Activated CD4-positive, CD25-positive, alpha-beta regulatory T cell (primary cell): ENCODE results near the gene ARX.

Experiments used
- DNase-seq, 4 experiments: peaks; one replicate each; lab custom pipeline; 2025; lab: John Stamatoyannopoulos, UW

Gene ARX

DNA sequence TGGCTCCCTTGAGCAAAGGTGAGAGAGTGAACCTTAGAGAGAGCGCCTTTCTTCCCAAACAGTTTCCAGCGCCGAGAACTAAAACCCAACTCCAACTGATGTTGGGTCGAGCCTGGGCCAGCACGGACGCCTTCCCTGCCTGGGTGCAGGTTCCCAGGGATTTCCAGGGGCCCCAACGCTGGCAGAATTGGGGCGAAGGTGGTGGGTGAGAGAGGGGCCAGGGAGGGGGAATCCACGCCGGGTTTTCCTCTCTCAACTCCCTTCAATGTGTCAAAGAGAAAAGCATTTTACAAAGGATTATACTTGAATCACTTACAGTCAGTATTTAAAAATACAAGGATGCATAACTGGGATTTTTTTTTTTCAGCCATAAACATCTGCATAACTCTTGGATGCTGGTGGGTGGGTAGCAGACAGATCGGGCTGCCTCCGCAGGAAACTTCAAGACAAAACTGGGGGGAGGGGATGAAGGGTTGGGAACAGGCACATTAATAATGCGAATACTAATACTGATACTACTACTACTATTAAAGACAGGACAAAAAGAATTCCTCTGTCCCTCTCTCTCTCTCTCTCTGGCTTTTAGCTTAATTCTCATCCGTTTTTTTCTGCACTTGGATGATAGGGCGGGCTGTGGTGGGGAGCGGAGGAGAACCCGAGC is 1.3 kb upstream of the ARX start:
- DNase-seq: no peak

DNA sequence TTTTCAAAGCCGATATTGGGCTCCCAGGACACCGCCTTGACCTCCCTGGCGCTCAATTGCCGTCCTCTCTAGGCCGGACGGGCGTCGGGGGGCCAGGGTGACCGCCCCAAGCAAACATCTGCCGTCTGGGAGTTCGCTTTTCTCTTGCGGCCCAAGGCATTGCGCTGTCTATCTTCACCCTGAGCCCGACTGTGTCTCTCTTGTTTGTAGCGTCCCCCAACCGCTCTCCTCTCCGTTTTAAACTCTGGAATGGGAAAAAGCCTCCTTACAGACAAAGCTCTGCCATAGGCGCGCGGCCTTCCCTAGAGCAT is 551 bp upstream of the ARX start:
- DNase-seq: no peak

DNA sequence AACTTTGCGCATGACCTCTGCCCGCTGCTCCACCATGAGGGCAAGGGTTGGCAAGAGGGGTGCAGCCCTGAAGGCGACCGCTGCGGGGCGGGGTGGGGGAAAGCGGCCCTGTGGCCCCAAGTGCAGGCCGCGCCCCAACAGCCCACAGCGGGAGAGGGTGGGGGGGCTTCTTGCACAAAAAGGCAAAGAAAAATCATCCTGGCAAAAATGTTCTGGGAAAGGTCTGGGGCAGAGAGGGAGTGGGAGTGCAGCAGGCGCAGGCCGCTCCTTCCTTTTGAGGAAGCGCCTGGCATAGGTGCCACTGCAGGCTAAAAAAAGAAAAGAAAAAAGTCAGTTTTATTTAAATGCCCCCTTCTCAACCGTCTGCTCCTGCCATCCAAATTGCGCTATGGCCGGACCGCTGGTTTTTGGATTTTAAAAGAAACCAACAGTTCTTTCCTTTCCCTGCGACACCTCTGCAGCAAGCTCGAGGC is 1.4 kb downstream of the ARX start:
- no peak for DNase-seq

DNA sequence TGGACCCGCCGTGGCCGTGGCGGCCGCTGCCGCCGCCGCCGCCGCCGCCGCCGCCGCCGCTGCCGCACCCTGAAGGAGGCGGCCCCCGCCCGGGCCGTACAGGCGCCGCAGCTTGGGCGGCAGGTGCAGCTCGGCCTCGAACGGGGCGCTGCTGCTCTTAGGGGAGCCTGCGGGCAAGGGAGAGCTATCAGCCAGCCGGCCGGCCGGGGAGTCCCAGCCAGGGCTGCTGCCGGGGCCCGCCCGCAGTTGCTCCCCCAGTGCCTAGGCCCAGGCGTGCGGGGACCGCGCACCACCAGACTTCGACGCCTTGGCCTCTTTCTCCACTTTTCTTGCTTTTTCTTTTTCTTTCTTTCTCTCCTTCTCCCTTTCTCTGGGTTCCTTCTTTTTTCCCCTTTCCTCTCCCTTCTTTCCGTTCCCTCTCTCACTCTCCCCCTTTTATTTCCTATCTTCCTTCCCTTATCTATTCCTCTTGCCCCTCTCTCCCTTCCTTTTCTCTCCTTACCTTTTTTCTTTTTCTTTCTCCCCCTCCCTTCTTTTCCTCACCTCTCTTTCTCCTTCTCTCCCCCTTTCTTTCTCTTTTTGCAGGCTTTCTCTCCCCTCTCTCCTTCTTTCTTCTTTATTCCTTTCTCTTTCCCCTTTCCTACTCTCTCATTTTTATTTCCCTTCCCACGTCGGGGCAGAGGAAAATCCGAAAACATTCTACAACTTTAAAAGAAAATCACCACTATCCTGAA is 2.0 kb downstream of the ARX start:
- DNase-seq: no peak

DNA sequence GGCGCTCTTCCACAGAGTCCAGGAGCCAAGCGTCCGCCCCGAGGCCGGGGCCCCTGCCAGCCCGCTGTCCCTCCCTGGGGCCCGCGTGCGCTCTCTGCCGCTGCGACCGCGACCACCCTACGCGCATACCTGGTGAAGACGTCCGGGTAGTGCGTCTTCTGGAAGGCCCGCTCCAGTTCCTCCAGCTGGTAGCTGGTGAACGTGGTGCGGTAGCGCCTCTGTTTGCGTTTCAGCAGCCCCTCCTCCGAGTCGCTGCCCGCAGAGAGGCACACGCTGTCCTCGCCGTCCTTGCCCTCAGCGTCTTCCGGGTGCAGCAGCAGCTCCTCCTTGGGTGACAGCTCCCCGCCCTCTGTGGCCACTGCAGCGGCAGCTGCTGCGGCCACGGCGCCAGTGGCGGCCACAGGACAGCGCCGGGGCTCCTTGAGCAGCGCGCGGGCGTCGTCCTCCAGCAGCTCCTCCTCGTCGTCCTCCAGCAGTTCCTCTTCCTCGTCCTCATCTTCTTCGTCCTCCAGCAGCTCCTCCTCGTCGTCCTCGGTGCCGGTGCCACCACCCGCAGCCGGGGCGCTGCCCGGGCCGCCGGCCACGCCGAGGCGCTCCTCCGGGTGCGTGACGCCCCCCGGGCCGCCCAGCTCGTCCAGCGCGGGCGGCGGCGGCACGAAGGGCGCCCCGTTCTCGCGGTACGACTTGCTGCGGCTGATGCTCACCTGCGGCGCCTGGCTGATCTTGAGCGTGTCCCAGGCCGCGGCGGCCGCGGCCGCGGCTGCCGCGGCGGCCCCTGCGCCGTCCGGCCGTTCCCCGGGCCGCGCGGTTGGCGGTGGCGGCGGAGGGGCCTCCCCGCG is 2.8 kb downstream of the ARX start:
- no peak for DNase-seq

DNA sequence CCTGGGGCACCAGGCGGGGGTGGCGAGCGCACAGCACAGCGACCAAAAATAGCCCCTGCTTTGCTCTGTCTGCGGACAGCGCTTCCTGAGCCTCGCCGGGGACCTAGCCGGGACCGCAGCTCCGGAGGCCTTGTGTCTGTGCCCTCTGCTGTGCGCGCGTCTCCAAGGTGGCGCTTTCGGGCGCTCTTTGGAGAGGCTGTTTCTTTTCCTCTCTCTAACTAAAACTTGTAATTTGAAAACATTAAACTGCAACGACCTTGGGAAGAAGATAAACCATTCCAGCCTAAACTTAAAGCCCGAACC is 3.4 kb downstream of the ARX start:
- DNase-seq: no peak

DNA sequence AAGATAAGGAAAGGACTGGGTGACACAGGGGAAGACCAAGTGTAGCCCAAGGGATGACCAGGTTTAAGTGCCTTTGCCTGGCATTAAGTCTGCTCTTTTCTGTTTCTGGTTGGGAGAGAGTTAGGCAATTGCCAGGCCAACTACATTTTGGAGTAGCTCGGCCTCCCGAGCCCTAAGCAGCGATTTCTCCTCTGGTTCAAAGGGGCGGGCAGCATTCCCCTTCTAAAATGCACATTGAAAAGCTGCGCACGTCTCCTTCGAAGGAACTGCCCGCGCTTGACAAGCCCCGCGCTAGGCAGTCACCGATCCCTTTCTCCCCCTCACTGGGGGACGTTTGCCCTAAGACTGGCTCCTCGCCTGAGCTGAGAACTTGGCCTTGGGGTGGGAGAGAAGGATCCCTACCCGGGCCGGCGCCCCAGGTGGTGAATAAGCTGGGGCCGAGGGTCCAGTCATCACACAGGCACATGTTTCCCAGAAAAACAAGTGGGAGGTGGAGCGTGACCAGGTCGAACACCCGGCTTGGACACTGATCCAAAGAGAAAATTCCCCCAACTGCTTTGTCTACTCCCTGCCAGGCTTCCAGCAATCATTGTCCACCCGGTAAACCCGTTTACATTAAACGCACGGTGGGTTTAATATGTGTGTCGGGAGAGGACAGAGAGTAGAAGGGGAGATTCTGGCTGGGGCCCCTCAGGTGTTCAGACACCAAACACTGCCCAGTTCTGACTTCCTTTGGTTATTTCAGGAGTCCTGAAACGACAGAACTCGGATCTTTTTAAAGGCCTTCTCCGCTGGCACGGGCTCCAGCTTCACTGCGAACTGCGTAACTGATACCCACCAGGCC is 4.0 kb downstream of the ARX start:
- DNase-seq: no peak

DNA sequence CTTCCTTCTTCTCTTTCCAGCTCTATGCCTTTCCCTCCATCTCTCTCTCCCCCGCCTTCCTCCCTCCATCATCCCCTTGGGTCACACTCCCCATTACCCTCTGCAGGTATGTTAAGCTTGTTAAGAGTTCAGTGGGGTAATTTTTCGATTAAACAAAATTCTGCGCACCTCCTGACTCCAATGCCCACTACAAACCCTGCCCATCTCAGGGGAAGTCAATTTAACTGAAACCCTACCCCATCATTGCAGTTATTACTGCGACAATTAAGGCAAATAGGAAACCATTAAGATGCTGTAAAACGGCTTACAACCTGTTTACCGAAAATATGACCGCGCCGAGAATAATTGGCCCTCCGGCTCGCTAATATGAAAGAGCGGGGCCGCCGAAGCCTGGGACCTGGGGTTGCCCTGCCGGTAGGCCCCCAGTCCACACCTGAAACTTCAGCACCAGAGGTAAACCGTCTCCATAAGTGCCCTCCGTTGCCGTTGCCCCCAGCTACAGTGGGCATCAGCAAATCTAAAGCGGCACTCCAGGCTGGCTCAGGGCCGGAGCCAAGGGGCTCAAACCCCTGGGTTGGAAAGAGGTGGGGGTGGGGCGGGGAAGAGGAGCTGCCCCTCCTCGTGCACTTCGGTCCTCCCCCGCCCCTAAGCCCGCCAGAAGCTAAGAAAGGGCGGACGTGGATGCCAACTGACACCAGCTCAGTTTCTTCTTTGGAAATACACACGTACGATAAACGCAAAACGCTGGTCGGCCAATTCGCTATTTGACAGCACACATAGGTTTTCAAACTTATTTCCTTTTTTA is 4.8 kb downstream of the ARX start:
- DNase-seq: no peak

DNA sequence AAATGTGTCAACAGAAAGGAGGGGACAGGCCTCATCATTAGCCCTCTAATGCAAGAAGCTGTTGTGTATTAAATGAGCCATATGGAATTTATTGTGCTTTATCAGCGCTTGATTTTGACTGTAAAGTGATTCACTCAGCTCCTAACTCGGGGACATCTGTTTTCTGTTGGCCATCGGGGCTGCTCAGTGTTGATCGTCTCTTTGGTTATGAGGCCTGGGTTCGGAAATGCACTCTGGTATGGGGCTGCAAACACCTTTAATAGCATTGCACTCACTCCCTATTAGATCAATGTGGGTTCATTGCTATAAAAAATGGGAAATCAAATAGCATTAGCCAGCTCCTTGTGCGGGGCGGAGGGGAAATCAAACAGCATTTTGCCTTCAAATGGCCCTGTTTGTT is 6.4 kb downstream of the ARX start:
- DNase-seq: no peak

DNA sequence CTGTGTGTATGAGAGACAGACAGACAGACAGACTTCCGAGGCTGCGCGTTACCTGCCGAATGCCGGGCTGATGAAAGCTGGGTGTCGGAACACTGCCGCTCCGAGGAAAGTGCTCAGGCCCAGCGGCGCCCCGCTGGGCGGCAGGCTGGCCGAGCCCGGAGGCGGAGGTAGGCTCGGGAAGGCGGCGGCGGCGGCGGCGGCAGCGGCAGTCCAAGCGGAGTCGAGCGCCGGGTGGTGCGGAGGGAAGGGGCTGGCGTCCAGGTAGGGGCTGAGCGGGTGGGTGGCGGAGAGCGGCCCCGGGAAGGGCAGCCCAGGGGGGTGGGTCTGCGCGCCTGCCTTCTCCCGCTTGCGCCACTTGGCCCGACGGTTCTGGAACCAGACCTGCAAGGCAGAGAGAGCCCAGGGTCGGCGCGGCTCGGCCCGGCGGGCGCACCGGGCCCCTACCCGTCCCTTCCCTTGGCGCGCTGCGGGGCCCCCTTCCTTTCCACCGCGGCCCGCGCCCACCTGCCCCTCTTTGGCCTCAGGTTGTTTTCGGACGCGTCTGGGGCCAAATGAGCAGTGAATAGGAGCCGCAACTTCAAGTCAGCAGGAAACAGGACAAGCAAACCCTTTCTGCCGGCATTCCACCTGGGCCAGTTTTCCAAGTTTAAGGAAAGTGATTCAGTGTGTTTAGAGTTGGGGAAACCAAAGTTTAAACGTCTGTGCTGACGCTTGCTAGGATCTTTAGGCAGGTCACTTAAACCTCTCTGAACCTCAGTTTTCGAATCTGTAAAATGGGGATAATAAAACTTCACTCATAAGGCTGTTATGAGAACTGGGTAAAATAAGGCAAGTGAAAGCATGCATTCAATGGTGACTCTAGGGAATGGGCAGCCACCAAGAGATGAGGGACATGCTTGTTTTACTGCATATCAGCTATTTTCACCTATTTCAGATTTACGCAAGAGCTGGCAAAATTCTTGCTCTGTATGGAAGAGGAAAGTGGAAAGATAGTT is 8.4 kb downstream of the ARX start:
- no peak for DNase-seq

DNA sequence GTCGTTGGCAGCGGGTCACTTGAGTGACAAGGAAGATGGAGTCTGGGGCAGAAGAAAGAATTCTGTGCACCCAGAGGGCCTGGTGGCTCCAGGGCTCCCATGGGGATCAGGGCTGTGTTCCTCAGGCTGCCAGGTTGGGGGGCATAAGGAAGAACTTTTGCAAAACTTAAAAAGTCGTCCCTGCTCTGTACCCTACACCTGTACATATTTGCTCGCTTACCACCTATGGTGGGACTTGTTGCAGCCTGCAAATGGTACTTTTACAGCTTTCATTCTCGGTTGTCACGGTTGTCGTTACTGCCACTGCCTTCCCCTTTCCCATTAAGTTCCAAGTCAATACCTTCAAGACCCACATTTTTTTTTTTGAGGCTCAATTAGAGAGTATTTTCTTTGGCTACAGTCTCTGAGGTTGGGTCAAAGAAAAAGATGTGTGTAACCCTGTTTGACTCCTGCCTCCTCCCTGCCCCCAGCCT is 9.1 kb downstream of the ARX start:
- DNase-seq: no peak

DNA sequence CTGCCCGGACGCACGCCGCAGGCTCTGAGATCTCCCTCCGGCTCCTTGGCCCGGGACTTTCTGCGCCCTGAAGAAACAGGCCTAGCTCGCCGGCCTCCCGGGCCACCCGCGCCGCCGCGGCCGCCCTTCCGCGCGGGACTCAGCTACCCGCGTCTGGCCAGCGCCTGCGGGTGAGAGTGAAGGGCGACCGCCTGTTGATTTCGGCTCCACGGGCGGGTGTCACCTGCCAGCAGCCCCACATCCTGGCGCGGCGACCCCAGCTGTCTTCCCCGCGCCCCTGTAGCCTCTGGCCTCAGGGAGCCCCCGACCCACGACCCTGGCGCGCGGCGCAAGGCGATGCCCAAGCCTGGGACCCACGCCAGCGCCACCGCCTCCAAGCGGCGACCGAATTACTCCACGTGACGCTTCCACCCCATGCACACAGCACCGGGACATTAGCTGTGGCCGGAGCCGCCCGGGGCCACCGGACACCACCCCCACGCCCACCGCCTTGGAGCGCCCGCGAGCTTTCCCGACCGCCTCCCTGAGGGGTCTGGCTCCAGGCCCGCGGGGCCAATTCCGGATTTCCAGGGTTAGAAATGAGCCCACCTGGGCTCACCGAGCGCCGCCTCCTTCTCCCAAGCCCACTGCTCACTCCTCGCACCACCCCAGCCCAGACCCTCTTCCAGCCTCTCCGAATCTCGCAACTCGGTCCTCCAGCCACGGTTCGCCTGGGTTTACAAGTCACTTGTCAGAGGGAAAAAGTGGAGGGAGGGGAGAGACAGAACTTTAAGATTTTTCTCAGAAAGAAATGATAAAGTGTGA is 10.2 kb downstream of the ARX start:
- DNase-seq: no peak

DNA sequence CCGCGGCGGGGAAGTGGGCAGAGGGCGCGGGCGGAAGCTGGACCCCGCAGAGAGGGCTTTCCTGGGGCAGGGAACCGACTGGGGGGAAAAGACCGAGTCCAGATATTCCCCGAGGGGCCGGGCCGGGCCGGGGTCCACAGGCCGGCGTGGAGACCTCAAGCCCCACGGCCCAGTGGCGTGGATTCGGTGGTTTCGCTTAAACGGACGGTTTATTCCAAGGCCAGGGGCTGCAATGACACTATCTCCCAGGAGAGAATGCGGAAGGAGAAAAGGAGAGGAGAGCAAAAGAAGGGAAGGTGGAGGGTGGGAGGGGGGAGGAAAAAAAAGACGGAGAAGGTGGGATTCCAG is 10.8 kb downstream of the ARX start:
- no peak for DNase-seq

DNA sequence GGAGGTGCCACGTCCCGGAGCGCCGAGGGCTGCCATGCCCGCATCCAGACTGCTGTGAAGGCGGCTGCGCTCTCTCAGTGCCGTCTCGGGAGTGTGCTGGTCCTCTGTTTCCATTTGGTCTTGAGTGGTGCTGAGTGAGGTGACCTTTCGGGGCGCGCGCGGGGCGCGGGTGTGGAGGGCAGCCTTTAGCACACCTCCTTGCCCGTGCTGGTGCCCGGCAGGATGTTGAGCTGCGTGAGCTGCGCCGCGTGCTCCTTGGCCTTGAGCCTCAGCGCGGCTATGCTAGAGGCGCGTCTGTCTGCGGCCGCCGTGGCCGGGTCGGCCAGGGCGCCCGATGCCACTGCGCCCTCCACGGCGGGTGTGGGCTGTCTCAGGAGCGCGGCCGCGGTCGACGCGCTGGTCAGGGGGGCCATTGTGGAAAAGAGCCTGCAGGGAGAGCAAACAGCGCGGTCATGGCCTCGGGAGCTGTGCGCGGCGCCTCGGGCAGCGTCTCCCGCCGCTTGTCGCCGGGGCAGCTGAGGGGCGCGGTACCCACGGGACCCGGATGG is 11.2 kb downstream of the ARX start:
- no peak for DNase-seq

DNA sequence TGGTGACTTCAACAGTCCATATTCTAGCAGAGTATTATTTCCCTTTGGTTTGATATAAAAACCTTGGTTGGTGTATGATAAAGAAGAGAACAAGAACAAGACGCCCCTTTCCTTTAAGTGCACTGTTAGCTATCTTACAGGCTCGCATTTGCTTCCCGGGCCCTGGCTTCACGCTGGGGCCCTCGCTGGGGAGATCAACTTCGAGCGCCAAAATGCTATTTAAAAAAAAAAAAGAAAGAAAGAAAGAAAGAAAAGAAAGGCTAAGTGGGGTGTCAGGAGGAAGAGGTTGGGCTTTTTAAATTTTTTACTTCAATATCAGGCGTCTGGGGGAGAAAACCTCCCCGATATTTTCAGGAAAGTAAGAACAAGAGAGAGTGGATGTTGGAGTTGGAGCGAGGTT is 11.7 kb downstream of the ARX start:
- no peak for DNase-seq

DNA sequence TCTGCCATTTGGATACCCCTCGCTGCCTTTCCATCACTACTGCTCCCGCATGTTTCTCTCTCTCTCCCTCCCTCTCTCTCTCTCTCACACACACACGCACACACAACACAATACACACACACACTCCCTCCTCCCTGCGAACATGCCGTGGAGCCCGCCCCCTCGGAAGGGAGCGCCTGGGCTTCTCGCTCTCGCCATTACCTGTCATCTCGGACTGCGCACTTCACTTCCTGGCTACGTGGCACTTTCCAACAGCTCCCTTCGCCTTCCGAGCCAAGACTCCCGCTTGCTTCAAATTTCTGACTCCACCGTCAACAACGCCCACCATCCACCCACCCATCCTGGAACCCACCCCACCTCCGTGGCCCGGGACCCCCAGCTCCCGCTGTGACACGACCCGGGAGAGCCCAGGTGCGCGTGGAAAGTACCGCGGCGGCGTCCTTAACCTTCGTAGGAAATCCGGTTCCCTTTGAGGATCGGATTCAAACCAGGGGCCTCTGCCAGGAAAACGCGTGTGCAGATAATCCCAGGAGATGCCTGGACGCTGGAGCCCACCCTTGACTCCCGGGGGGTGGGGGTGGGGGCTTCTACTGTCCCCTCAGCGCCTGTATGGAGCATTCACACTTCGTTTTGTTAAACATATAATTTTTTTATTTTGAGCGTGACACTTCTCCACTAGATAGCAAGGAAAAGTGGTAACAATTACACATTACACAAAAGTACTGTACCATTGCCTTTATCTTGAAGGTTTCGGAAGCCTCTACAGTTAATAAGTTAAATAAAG is 12.5 kb downstream of the ARX start:
- DNase-seq: no peak

DNA sequence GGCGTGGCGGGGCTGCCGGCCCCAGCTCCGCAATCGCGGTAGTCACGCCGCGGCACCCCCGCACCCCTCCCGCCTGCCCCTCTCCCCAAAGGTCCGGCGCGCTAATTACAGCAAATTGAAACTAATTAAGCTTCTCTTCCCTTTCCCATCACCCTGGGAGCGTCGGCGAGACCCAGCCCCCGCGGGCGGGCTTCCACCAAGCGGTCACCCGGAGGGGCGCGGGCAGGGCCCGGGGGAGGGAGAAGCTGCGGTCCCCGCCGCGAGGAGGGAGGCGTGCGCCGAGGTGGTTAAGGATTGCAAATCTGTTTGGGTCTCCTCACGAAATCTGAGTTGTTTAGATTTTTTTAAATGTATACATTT is 13.1 kb downstream of the ARX start:
- DNase-seq: no peak
